Mesenteric fat pad (tissue), 1 donor: ENCODE data around the gene GOLGA6A. TPM values are rescaled to one million over a fixed set of nuclear protein-coding genes. Genes with fewer than 3 reads are reported as not detected.
A peak's percentile ranks its signal among the peaks of the same experiment; 100 is the strongest.
"Not testable (repeated sequence)": the region's sequence is repeated elsewhere in the genome, so short reads cannot be mapped to it uniquely, and the experiment has no call there.

Source experiments
- DNase-seq: peaks from one replicate; pipeline ENCODE4 v3.0.0-alpha.2; 2020; ENCODE audit warnings: low spot score
- total RNA-seq: library from RNA; stranded (reverse); fragmentation: NEBNext Ultra II Directional; extraction: Animal tissue kit (Norgen Biotek cat#: 25700); gene quantifications from one replicate; pipeline ENCODE4 v1.2.1, GENCODE V29; 2021
- donor health status: DM: yes; HTN: yes; CAD: no.

Gene GOLGA6A
- total RNA-seq, 1 donor from 2014 or later: not detected

DNA sequence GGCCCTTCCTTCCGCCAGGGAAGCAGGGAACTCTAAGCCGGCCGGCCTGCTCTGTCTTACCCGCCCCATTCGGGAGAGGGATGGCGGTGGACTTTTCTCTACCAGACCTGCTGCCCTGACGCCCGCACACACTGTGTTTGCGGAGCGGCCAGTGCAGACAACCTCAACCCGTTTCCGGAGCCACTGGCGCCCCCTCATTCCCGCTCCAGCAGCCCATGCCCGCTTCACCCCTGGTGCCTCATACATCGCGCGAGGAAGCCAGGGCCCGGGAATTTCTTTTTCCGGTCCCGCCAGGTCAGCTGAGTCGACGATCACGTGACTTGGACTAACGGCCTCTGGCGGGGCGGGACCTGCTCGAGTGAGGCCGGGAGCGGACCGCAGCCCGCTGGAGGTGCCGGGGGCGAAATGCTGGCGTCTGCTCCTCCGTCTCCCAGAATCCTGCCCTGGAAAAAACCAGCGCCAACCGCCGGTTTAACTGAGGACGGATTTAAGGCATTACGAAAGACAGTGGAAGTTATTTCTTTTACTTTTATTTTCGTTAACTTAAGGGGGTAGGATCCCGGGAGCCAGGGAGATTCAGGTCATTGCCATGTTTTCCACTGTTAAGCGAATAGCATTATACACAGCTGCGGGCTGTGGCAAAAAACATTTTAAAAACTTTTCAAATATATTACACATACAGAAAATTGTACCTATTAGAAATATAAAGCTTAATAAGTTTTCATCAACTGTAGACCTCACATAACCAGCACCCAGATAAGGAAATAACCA is 17.8 kb upstream of the GOLGA6A start:
- DNase-seq: peak; percentile 97

- DNase-seq: not testable (repeated sequence)
These were observed 14.6 kb upstream of the GOLGA6A start for GRCh38 chr15:74096753-74097474.

DNA sequence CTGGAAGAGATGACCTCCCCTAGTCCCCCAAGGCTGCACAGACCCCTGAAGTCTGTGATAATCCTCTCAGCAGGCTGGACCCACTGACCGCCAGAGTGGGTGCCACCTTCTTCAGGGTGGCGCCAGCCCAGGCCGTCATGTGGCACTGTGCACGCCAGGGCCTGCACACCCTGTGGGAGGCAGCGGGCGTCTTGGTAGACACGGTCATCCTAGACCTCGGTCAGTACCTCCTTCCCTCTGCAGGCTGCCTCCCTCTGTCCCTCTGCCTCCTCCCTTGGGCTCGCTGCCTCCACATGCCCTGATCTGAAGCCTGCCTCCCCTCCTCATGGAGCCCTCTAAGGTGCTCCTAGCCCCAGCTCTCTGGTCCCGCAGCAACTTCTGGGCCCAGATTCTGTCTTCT is 13.3 kb upstream of the GOLGA6A start:
- not testable (repeated sequence) for DNase-seq

GRCh38 chr15:74094567-74094966 is 12.2 kb upstream of the GOLGA6A start:
- DNase-seq: not testable (repeated sequence)

DNA sequence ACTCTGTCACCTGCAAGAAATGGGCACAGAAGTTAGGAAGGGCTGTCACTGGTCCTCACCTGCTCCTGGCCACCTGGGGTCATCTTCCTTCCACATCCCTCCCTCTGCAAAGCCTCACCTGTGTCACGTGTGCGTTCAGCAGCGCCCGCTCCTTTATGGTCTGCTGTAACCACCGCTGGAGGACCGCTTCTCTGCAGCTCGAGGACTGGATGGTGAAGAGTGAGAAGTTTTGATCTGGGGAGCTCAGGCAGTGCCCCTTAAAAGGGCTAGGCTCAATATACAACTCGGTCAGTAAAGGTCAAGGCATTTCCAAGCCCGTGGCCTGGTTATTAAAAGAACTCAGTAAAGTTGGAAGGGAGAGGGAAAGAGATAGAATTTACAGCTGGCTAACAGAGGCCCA is 6.6 kb downstream of the GOLGA6A start:
- DNase-seq: not testable (repeated sequence)

DNA sequence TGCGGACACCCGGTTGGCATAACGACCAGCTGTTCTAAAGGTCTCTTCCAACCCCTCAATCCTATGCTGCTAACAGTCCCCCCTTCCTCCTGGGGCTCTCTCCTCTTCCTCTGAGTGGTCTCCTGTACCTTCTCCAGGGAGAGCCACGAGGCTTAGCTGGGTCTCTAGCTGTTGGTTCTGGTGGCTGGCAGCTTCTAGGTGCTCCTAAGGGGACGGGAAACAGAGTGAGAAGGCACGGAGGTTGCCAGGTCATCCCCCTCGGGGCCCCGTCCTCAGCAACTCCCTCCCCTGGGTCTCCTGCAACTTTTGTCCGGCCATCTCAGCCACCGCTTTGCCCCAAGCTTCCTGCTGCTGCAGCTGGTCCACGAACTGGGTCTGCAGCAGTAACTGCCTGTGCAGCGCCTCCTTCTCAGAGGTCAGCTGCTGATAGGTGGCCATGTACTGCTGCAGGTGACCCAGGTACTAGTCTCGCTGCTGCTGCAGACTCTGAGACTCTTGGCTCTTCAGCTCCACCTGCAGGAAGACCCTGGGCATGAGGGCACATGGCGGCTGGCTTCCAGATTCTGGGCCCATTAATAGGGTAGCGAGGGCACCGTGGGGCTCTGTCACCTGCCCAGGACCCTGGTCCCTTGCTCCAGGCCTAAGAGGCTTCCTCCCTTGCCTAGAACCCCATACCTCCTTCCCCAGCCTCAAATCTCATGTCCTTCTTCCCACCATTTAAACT is 9.6 kb downstream of the GOLGA6A start:
- DNase-seq: not testable (repeated sequence)

GRCh38 chr15:74072132-74072531 is 10.2 kb downstream of the GOLGA6A start:
- not testable (repeated sequence) for DNase-seq

- DNase-seq: not testable (repeated sequence)
These were observed 10.7 kb downstream of the GOLGA6A start for GRCh38 chr15:74071645-74072044.

DNA sequence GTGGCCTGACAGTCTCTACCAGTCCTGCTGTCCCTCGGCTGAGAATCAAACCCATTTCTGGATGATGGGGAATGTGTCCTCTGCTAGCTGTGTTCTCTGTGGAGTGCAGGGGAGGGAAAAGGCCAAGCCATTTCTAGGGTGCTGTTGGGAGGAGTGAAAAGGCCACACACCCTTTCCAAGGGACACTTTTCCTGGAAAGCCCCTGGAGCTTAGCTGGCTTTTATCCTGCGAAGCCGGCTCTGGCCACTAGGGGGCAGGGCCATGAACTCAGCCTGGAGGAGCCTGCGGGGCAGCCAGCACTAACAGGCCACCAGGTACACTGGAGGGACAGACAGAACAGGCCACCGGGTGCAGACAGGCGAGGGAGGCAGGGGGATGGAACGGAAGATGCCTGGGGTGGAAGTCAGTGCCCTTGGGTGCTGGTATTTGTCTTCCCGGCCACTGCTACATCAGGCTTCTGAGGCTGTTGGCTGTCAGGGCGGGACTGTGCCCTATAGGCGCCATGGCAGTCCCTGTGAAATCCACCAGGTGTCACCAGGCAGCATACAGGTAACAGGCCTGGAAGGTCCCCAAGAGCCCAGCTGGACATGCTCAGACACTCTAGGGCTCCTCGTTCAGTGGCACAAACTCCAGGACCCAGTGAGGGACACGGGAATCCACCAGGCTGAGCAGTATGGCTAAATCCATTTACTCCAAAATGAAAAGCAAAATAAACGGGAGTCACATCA is 16.5 kb downstream of the GOLGA6A start:
- not testable (repeated sequence) for DNase-seq

DNA sequence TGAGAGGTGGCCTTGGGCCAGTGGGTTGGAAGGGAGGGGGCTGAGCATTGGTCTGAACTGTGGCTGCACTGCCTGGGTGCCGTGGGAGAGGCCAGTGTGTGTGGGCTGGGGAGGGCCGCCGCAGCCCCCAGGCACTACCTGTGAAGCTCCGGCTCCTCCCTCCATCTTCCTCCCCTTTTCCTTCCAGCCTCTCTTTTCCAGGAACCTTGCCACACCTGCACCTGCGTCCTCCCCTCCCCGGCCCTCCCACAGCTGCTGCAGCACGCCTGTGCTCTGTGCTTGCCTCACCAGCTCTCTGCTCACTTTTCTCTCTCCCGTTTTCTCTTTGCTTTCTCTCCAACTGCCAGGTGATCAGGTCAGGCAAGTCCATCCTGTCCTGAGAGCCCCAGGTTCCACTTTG is 17.5 kb downstream of the GOLGA6A start:
- DNase-seq: not testable (repeated sequence)

DNA sequence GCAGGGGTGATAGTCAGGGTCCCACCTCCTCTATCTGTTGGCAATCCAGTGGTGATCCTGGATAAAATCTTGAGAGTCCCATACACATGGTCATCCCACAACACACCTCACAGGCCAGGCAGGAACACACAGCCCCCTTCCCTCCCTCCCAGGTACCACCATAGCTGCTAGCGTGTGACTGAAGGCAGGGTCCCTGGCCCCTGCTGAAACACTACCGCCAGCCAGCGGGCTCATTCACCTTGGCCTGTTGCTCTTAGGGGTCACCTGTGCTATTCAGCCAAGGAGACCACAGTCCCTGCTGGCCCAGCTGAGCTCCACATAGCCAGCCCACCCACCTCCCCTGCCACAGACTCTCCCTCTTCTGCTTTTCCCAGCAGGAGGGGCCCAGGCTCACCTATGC is 18.2 kb downstream of the GOLGA6A start:
- DNase-seq: not testable (repeated sequence)

GRCh38 chr15:74063425-74064146 is 18.8 kb downstream of the GOLGA6A start:
- peak; percentile 16 for DNase-seq

- DNase-seq: peak; percentile 68
These were observed 19.7 kb downstream of the GOLGA6A start for GRCh38 chr15:74062671-74063070.

- peak; percentile 57 for DNase-seq
These were observed 20.1 kb downstream of the GOLGA6A start for GRCh38 chr15:74062236-74062635.

DNA sequence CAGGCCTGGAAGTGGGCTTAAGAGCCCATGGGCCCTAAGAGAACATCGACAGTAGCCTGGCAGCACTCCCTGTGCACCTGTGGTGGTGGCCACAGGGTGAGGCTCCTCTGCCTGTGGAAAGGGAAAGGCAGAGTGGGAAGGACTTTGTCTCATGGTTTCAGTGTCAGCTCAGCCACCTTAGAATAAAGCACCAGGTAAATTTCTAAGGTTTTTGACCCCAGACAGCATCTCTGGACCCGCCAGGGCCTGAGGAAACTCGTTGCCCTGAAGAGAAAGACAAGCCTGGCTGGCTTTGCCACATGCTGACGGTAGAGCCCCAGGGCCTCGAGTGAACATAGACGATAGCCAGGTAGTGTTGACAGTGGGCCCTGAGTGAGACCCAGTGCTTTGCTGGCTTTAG is 22.1 kb downstream of the GOLGA6A start:
- peak; percentile 33 for DNase-seq

- peak; percentile 20 for DNase-seq
These were observed 23.1 kb downstream of the GOLGA6A start for GRCh38 chr15:74059050-74059833.

DNA sequence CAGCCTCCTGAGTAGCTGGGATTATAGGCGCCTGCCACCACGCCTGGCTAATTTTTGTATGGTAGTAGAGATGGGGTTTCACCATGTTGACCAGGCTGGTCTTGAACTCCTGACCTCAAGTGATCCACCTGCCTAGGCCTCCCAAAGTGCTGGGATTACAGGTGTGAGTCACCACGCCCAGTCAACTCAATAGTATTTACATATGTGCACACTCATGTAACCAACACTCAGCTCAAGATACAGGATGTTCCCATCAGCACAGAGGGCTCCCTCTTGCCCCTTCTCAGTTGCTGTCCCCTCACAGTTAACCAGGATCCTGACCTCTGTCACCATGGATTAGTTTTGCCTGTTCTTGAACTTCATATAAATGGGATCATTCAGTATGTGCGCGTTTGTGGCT is 26.0 kb downstream of the GOLGA6A start:
- DNase-seq: peak; percentile 39

- DNase-seq: no peak
These were observed 26.5 kb downstream of the GOLGA6A start for GRCh38 chr15:74055804-74056203.

DNA sequence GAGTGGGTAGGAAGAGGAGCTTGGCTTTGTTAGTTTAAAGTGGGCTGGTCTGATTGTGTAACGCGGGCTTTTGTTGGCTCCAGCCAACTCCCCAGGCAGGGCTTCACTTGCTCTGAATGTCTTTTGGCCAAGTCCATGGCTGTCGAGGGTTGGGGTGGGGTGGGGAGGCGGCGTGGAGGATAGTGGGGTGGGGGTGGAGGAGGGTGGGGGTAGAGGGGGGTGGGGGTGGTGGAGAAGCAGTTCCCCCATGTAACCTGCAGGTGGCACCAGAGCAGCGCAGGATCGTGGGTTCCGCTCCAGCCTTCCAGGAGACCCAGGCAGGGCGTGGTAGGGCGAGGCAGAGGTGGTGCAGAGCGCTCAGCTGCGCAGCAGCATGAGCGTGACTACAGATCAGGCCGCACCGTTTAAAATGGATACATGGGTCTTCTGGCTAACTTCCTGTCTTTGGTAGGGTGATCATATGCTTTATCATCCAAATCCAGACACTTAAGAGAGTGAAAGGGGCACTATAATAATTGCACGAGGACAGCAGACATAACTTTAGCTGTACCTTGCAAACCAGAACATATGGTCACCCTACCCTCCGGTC is 28.3 kb downstream of the GOLGA6A start:
- peak; percentile 92 for DNase-seq
